ENCODE measurements around the gene CDK5RAP1. TPM values are rescaled to one million over a fixed set of nuclear protein-coding genes. Genes with fewer than 3 reads are reported as not detected.

Gene CDK5RAP1
- total and polyA plus RNA-seq, 2 of the 8 experiments (the other 6 are each of a cell fraction or from before 2014, with no cell fraction given), result 37.8 to 46.6 TPM

DNA sequence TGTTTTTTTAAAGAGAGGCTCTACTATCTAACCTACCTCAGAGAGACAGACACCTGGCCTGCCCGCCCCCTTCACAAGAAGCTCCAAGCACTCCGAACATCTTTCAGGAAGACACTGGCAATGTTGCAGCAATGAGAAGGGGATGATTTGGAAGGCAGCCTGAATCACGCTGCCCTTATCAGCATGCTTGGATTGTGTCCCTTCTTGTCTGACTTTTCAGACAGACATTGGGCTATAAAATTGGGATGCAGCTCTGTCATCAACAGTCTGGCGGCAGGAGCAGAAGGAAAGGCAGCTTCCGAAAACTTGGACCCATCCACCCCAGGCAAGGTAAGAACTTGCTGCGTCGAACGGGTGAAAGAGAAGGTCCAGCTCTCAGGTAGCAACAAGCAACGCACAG, 56.0 kb downstream of the CDK5RAP1 start (continued):
- TF ChIP-seq BCL11A (IDR thresholded peaks at IDR 0.05; ENCODE audit: low read depth in 2 of 2, low read length in 2 of 2), result no peak

All from H1 (cell line).